AG09309 (cell line): ENCODE measurements around the gene FARS2.

ENCODE experiments used
- DNase-seq: peaks from one replicate; pipeline ENCODE4 v3.0.0-alpha.2; 2010; ENCODE audit warnings: low read depth
- H3K4me3 ChIP-seq: 2 replicates; pipeline ENCODE4 v1.5.1; 2011; ENCODE audit warnings: mild to moderate bottlenecking, low read depth, low read length, moderate library complexity; ENCODE audit not compliant: control insufficient read depth
- TF ChIP-seq, protein P1 (sequence below): IDR thresholded peaks from 2 replicates; pipeline ENCODE4 v1.5.1; 2011; ENCODE audit warnings: mild to moderate bottlenecking, low read depth, low read length, inconsistent platforms; ENCODE audit not compliant: insufficient read depth, control insufficient read depth; ENCODE audit errors: missing control alignments

FARS2 gene

DNA sequence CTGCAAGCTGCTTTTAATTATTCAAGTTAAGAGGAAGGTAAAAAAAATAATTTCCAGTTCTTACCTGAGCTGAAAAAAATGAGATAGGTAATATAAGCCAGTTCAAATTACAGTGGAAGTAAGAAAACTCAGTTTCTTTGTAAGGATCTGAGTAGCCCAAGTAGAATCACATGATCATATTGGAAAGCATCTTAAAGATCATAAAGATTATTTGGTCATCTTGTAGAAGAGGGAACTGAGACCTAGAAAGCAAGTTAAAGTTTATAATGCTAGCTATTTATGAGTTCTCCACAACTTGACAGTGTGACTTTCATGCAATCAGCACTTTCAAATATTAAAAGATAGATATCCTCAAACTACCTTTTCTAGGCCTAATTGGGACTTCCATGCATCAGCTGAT lies 80.5 kb downstream of the FARS2 start:
- H3K4me3 ChIP-seq, result no peak overlapping the region
- no peak for DNase-seq
- TF ChIP-seq, protein P1, sequence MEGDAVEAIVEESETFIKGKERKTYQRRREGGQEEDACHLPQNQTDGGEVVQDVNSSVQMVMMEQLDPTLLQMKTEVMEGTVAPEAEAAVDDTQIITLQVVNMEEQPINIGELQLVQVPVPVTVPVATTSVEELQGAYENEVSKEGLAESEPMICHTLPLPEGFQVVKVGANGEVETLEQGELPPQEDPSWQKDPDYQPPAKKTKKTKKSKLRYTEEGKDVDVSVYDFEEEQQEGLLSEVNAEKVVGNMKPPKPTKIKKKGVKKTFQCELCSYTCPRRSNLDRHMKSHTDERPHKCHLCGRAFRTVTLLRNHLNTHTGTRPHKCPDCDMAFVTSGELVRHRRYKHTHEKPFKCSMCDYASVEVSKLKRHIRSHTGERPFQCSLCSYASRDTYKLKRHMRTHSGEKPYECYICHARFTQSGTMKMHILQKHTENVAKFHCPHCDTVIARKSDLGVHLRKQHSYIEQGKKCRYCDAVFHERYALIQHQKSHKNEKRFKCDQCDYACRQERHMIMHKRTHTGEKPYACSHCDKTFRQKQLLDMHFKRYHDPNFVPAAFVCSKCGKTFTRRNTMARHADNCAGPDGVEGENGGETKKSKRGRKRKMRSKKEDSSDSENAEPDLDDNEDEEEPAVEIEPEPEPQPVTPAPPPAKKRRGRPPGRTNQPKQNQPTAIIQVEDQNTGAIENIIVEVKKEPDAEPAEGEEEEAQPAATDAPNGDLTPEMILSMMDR, result no peak

DNA sequence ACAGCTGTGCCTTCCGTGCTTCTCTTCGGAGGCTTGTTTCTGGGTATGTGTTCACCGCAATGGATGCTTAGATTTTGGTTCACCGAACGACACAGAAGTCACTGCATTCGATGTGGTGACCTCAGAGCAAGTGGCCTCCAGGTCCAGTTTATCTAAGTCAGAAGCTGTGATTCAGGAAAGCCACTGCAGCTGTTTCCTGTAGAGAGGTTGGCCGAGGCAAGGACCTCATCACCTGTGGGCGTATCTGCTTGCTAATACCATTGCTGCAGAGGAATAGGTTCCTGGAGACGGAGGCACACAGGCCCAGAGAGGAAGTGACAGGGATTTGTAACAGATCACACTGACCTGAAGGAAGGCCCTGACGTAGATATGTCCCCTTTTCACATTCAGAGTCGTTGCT lies 82.7 kb downstream of the FARS2 start:
- TF ChIP-seq, protein P1, result no peak
- no peak overlapping the region for H3K4me3 ChIP-seq
- DNase-seq, result no peak

GRCh38 chr6:5345324-5345723 lies 84.0 kb downstream of the FARS2 start:
- DNase-seq, result no peak
- H3K4me3 ChIP-seq, result no peak overlapping the region
- TF ChIP-seq, protein P1, result no peak

GRCh38 chr6:5351552-5352210 lies 90.4 kb downstream of the FARS2 start:
- no peak overlapping the region for H3K4me3 ChIP-seq
- DNase-seq, result no peak
- TF ChIP-seq, protein P1, result no peak

DNA sequence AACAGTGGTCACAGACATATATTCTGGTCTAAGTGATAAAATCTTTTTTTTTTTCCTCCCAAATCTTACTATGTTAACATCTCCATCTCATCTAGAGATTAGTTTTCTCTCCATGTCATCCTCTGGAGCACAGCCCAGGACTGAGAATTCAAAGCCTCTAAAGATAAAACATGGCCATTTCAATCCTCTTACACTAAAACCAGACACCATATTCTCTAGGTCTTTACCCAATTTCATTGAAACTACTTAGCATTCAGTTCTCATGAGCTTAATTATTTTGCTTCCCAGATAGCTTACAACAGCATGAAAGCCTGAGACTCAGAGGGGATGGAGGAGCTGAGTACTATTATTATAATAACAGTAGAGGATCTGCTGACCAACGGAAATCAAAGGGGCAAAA lies 92.7 kb downstream of the FARS2 start:
- no peak for DNase-seq
- H3K4me3 ChIP-seq, result no peak overlapping the region
- TF ChIP-seq, protein P1, result no peak

DNA sequence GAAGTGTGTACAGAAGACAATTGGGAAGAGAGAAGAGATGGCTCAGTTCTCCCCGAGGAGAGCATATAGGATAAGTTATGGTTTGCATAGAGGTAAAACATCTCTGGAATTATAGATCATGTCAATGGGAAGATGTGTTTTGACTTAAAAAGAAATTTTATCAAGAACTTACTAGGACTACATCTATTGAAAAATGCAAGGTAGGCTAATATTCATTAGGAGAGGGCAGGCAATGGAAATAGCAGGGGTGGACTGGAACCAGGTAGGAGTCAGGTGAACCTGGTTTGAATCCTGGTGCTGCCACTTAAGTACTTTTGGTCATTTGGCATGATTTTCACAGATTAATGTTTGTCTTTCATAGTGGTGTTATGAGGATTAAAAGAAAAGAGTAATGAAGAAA lies 96.2 kb downstream of the FARS2 start:
- TF ChIP-seq, protein P1, result no peak
- H3K4me3 ChIP-seq, result no peak overlapping the region
- DNase-seq, result no peak

GRCh38 chr6:5359417-5359816 lies 98.1 kb downstream of the FARS2 start:
- DNase-seq, result no peak
- H3K4me3 ChIP-seq, result no peak overlapping the region
- TF ChIP-seq, protein P1, result no peak
